HepG2 (cell line): ENCODE data around the gene ARX. TPM values are rescaled to one million over a fixed set of nuclear protein-coding genes. Genes with fewer than 3 reads are reported as not detected.
A peak's percentile ranks its signal among the peaks of the same experiment; 100 is the strongest.

Experiments used
- BHLHE40 ChIP-seq: IDR thresholded peaks from 2 replicates; pipeline ENCODE4 v1.6.1; 2011; ENCODE audit warnings: low read length, improper control_type of control experiment
- ERF ChIP-seq: IDR thresholded peaks from 2 replicates; pipeline ENCODE4 v1.6.1; 2018; ENCODE audit warnings: missing biosample characterization, missing genetic modification reagents
- ISL2 ChIP-seq: sonication (generic); formaldehyde crosslinking; IDR thresholded peaks from 2 replicates; pipeline ENCODE4 v1.5.0; 2020; ENCODE audit warnings: missing genetic modification reagents
- MED1 ChIP-seq: sonication (generic); formaldehyde crosslinking; IDR thresholded peaks from 2 replicates; pipeline ENCODE4 v1.4.0; 2020; ENCODE audit warnings: missing genetic modification reagents
- MIER2 ChIP-seq: IDR thresholded peaks from 2 replicates; pipeline ENCODE4 v1.6.1; 2016; ENCODE audit warnings: missing biosample characterization, missing genetic modification reagents
- PCBP1 ChIP-seq: fragments of 200-400 bp; formaldehyde crosslinking; IDR thresholded peaks from 2 replicates; pipeline ENCODE4 v1.6.1; 2017; ENCODE audit warnings: mild to moderate bottlenecking, low read depth, low read length, borderline replicate concordance
- TSC22D2 ChIP-seq: sonication (generic); formaldehyde crosslinking; IDR thresholded peaks from 2 replicates; pipeline ENCODE4 v1.5.1; 2020; ENCODE audit warnings: missing genetic modification reagents, mild to moderate bottlenecking, borderline replicate concordance
- ZNF615 ChIP-seq: sonication (generic); formaldehyde crosslinking; IDR thresholded peaks from 2 replicates; pipeline ENCODE4 v1.5.0; 2020; ENCODE audit warnings: mild to moderate bottlenecking, missing genetic modification reagents, borderline replicate concordance
- ZNF646 ChIP-seq: sonication (generic); formaldehyde crosslinking; IDR thresholded peaks from 2 replicates; pipeline ENCODE4 v1.9.0; 2021; ENCODE audit warnings: mild to moderate bottlenecking, missing genetic modification reagents
- polyA plus RNA-seq, 8 experiments: library from polyadenylated mRNA; depleted of rRNA in 3 of 8; stranded (reverse) in 7 of 8; unstranded in 1 of 8; fragments of >200 nt; fragmentation: Illumina TruSeq in 4 of 8; extraction: Trizol in 4 of 8; gene quantifications; 2 replicates each; pipeline versions ENCODE4 v1.2.1 to v1.2.3, GENCODE V29; 2011 to 2016; ENCODE audit warnings: low read depth in 4 of 8, missing spikeins in 1 of 8, mixed read lengths in 1 of 8; ENCODE audit not compliant: insufficient read depth in 1 of 8
- total RNA-seq, 5 experiments: library from RNA; depleted of rRNA; stranded (reverse); fragments of >200 nt; fragmentation: Illumina TruSeq; extraction: Trizol; gene quantifications; 2 replicates each; pipeline ENCODE4 v1.2.3, GENCODE V29; 2016; ENCODE audit warnings: low read depth in 1 of 5
- TF ChIP-seq, protein P1 (sequence below): sonication (generic); formaldehyde crosslinking; conservative IDR thresholded peaks from 2 replicates; pipeline ENCODE4 v1.8.1; 2023; ENCODE audit warnings: missing genetic modification reagents
- TF ChIP-seq, protein P2 (sequence below): sonication (generic); formaldehyde crosslinking; IDR thresholded peaks from 2 replicates; pipeline ENCODE4 v1.4.0; 2020; ENCODE audit warnings: missing genetic modification reagents, borderline replicate concordance
- TF ChIP-seq, protein P3 (sequence below): IDR thresholded peaks from 2 replicates; pipeline ENCODE4 v1.6.1; 2016

The ARX gene
- total and polyA plus RNA-seq, 2 of the 13 experiments (the other 11 are each of a cell fraction or from before 2014, with no cell fraction given): not detected

- TF ChIP-seq, protein P1, sequence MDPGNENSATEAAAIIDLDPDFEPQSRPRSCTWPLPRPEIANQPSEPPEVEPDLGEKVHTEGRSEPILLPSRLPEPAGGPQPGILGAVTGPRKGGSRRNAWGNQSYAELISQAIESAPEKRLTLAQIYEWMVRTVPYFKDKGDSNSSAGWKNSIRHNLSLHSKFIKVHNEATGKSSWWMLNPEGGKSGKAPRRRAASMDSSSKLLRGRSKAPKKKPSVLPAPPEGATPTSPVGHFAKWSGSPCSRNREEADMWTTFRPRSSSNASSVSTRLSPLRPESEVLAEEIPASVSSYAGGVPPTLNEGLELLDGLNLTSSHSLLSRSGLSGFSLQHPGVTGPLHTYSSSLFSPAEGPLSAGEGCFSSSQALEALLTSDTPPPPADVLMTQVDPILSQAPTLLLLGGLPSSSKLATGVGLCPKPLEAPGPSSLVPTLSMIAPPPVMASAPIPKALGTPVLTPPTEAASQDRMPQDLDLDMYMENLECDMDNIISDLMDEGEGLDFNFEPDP (CRISPR knock-in tag): no peak
- no peak for TF ChIP-seq TSC22D2 (CRISPR knock-in tag)
- TF ChIP-seq, protein P2, sequence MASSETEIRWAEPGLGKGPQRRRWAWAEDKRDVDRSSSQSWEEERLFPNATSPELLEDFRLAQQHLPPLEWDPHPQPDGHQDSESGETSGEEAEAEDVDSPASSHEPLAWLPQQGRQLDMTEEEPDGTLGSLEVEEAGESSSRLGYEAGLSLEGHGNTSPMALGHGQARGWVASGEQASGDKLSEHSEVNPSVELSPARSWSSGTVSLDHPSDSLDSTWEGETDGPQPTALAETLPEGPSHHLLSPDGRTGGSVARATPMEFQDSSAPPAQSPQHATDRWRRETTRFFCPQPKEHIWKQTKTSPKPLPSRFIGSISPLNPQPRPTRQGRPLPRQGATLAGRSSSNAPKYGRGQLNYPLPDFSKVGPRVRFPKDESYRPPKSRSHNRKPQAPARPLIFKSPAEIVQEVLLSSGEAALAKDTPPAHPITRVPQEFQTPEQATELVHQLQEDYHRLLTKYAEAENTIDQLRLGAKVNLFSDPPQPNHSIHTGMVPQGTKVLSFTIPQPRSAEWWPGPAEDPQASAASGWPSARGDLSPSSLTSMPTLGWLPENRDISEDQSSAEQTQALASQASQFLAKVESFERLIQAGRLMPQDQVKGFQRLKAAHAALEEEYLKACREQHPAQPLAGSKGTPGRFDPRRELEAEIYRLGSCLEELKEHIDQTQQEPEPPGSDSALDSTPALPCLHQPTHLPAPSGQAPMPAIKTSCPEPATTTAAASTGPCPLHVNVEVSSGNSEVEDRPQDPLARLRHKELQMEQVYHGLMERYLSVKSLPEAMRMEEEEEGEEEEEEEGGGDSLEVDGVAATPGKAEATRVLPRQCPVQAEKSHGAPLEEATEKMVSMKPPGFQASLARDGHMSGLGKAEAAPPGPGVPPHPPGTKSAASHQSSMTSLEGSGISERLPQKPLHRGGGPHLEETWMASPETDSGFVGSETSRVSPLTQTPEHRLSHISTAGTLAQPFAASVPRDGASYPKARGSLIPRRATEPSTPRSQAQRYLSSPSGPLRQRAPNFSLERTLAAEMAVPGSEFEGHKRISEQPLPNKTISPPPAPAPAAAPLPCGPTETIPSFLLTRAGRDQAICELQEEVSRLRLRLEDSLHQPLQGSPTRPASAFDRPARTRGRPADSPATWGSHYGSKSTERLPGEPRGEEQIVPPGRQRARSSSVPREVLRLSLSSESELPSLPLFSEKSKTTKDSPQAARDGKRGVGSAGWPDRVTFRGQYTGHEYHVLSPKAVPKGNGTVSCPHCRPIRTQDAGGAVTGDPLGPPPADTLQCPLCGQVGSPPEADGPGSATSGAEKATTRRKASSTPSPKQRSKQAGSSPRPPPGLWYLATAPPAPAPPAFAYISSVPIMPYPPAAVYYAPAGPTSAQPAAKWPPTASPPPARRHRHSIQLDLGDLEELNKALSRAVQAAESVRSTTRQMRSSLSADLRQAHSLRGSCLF (CRISPR knock-in tag): no peak
- TF ChIP-seq ISL2 (CRISPR knock-in tag): no peak
- TF ChIP-seq PCBP1: no peak
- TF ChIP-seq MIER2: no peak
- TF ChIP-seq ERF (CRISPR knock-in tag): 0 out of 2 replicates have a peak, but pooled peaks have one; percentile 52
- no peak for TF ChIP-seq MED1 (CRISPR knock-in tag)
- TF ChIP-seq, protein P3, sequence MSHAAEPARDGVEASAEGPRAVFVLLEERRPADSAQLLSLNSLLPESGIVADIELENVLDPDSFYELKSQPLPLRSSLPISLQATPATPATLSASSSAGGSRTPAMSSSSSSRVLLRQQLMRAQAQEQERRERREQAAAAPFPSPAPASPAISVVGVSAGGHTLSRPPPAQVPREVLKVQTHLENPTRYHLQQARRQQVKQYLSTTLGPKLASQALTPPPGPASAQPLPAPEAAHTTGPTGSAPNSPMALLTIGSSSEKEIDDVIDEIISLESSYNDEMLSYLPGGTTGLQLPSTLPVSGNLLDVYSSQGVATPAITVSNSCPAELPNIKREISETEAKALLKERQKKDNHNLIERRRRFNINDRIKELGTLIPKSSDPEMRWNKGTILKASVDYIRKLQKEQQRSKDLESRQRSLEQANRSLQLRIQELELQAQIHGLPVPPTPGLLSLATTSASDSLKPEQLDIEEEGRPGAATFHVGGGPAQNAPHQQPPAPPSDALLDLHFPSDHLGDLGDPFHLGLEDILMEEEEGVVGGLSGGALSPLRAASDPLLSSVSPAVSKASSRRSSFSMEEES: 0 out of 2 replicates have a peak, but pooled peaks have one; percentile 23
- TF ChIP-seq ZNF615 (CRISPR knock-in tag): no peak
- TF ChIP-seq BHLHE40: peak; percentile 44; the same call in 1 of the 2 replicates
- TF ChIP-seq ZNF646: no peak
These were observed at the start of gene ARX (continued) for GRCh38 chrX:25015486-25016360.
